ENCODE measurements around the gene TBC1D22A. TPM values are rescaled to one million over a fixed set of nuclear protein-coding genes. Genes with fewer than 3 reads are reported as not detected.

Gene TBC1D22A
- total RNA-seq, 2 donors from 2014 or later: 11.5 to 15.4 TPM

DNA sequence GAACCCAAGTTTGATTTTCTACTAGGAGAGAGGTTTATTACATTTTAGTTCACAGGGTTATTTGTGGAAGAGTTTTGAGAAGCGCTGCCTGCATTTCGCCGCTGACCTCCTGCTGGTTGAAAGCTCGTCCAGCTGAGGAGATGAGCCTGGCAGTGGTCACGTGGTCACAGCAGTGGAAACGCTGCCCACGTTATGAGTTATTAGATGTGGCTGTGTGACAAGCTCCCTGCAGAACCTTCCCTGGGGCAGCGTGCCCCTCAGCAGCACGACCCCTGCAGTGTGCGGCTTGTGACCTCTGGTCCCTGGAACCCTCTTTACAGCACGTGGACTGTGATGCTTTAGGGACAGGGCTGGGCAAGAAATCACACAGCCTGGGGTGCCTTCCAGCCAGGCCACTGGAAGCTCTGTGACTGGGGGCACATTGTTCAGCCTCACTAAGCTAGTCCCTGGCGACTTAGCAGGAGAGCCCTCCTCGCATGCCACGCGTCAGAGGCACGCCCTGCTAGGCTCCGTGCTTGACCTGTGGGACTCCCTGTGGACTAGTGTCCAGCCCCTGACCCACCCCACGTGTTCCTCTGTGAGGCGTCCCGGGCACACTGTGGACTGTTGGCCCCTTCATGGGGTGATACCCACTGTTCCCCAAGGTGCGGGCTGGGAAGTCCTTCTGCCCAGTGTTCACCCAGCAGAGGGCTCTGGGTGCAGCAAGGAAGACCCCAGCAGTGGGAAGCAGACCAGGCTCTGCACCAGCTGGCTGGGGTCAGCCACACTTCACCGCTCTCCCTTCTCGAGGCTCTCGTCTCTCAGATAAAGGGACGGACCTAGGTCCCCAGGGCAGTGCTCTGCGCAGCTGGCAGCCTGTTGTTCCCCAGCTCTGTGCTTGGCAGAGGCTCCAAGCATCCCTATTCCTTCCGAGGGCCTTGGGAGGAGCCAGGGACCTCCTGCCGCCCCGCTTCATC is 349.5 kb downstream of the TBC1D22A start:
- Histone ChIP-seq H3K4me3 (no peak overlapping the region), H3K36me3 (no peaks in the 10 kb centered on the region), H3K4me1 (no peaks in the 10 kb centered on the region), H3K9me3 (no peaks in the 10 kb centered on the region), H3K27ac (no peak overlapping the region), H3K27me3 (no peaks in the 10 kb centered on the region)
- no peak for TF ChIP-seq CTCF (IDR thresholded peaks at IDR 0.05)
- DNase-seq (ENCODE audit: low spot score): no peak

GRCh38 chr22:47112582-47112965 is 350.1 kb downstream of the TBC1D22A start:
- H3K27me3 ChIP-seq: no peaks in the 10 kb centered on the region
- TF ChIP-seq CTCF (IDR thresholded peaks at IDR 0.05): no peak
- H3K36me3 ChIP-seq: no peaks in the 10 kb centered on the region
- no peak overlapping the region for H3K27ac ChIP-seq
- DNase-seq (ENCODE audit: low spot score): no peak
- H3K4me1 ChIP-seq: no peaks in the 10 kb centered on the region
- H3K9me3 ChIP-seq: no peaks in the 10 kb centered on the region
- H3K4me3 ChIP-seq: no peak overlapping the region

GRCh38 chr22:47112994-47113852 is 350.8 kb downstream of the TBC1D22A start:
- H3K9me3 ChIP-seq: no peaks in the 10 kb centered on the region
- TF ChIP-seq CTCF (IDR thresholded peaks at IDR 0.05): no peak
- H3K27ac ChIP-seq: no peak overlapping the region
- no peaks in the 10 kb centered on the region for H3K27me3 ChIP-seq
- no peak overlapping the region for H3K4me3 ChIP-seq
- DNase-seq (ENCODE audit: low spot score): no peak
- no peaks in the 10 kb centered on the region for H3K36me3 ChIP-seq
- H3K4me1 ChIP-seq: no peaks in the 10 kb centered on the region

GRCh38 chr22:47113853-47114415 is 351.5 kb downstream of the TBC1D22A start:
- no peak for DNase-seq (ENCODE audit: low spot score)
- Histone ChIP-seq H3K4me3 (no peak overlapping the region), H3K27ac (no peak overlapping the region), H3K36me3 (no peaks in the 10 kb centered on the region), H3K27me3 (no peaks in the 10 kb centered on the region), H3K4me1 (no peaks in the 10 kb centered on the region), H3K9me3 (no peaks in the 10 kb centered on the region)
- TF ChIP-seq CTCF (IDR thresholded peaks at IDR 0.05): no peak

DNA sequence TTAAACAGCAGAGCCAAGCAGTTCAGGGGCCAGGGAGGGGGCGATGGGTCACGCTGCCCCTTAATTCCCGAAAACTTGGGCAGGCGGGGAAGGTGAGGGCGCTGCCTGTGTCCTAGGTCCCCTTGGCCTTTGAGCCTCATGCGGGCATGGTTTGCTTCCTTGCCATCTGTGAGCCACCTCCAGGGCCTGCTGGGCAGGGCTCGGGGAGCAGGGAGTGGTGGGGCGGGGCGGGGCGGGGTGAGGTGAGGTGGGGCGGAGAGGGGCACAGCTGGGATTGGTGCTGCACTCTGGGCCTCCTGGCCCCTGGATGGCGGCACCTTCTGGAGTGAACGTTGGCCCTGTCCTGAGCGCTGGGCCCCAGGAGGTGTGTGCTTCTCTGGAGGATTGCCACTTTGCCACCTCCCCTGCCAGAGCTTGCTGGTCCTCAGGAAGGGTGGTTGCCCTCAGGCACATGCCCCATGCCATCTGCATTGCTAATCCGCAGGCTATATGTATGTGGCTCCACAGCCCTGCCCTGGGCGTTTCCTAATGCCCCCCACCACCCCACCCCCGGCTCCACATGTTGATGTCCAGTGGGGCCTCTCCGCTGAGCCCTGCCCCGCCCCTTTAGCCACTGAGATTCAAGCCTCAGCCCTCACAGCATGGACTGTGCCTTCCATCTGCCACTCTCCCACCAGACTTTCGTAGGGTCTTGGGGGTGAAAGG is 352.5 kb downstream of the TBC1D22A start:
- no peak for TF ChIP-seq CTCF (IDR thresholded peaks at IDR 0.05)

More for the DNA sequence above, 352.5 kb downstream of the TBC1D22A start:
- H3K9me3 ChIP-seq: no peaks in the 10 kb centered on the region
- no peaks in the 10 kb centered on the region for H3K4me1 ChIP-seq
- no peak overlapping the region for H3K4me3 ChIP-seq
- no peak for DNase-seq (ENCODE audit: low spot score)
- H3K27ac ChIP-seq: no peak overlapping the region
- no peaks in the 10 kb centered on the region for H3K36me3 ChIP-seq
- no peaks in the 10 kb centered on the region for H3K27me3 ChIP-seq

All from right atrium auricular region (tissue), 2 donors.